Medulla oblongata (tissue), 1 donor: ENCODE measurements around the gene GRID1.

Experiments
- DNase-seq: peaks from one replicate; pipeline ENCODE4 v3.0.0-alpha.2; 2015; ENCODE audit errors: extremely low spot score

The GRID1 gene

GRCh38 chr10:85832988-85833387, 533.6 kb downstream of the GRID1 start:
- DNase-seq: no peak

GRCh38 chr10:85831422-85831821, 535.2 kb downstream of the GRID1 start:
- DNase-seq: no peak

- no peak for DNase-seq
Observed at GRCh38 chr10:85826377-85826776, 540.2 kb downstream of the GRID1 start.

- DNase-seq: no peak
Observed at GRCh38 chr10:85811405-85811804, 555.2 kb downstream of the GRID1 start.

GRCh38 chr10:85810674-85811073, 555.9 kb downstream of the GRID1 start:
- DNase-seq: no peak

GRCh38 chr10:85795460-85795859, 571.1 kb downstream of the GRID1 start:
- DNase-seq: no peak

GRCh38 chr10:85794553-85794952, 572.0 kb downstream of the GRID1 start:
- no peak for DNase-seq

- no peak for DNase-seq
Observed at GRCh38 chr10:85792533-85792858, 574.1 kb downstream of the GRID1 start.

GRCh38 chr10:85791818-85792532, 574.6 kb downstream of the GRID1 start:
- DNase-seq: no peak

GRCh38 chr10:85789982-85790789, 576.4 kb downstream of the GRID1 start:
- DNase-seq: peak; percentile 31

- DNase-seq: no peak
Observed at GRCh38 chr10:85789125-85789524, 577.5 kb downstream of the GRID1 start.

GRCh38 chr10:85788570-85788969, 578.0 kb downstream of the GRID1 start:
- no peak for DNase-seq

GRCh38 chr10:85787881-85788280, 578.7 kb downstream of the GRID1 start:
- DNase-seq: peak; percentile 29

- no peak for DNase-seq
Observed at GRCh38 chr10:85787393-85787792, 579.2 kb downstream of the GRID1 start.

- DNase-seq: no peak
Observed at GRCh38 chr10:85786401-85786899, 580.1 kb downstream of the GRID1 start.

GRCh38 chr10:85784792-85785191, 581.8 kb downstream of the GRID1 start:
- no peak for DNase-seq

GRCh38 chr10:85781404-85781803, 585.2 kb downstream of the GRID1 start:
- DNase-seq: no peak

GRCh38 chr10:85778074-85778473, 588.5 kb downstream of the GRID1 start:
- no peak for DNase-seq

- no peak for DNase-seq
Observed at GRCh38 chr10:85767891-85768290, 598.7 kb downstream of the GRID1 start.

GRCh38 chr10:85764108-85764507, 602.5 kb downstream of the GRID1 start:
- no peak for DNase-seq

- DNase-seq: no peak
Observed at GRCh38 chr10:85761906-85762445, 604.6 kb downstream of the GRID1 start.

- no peak for DNase-seq
Observed at GRCh38 chr10:85741626-85742300, 624.8 kb downstream of the GRID1 start.
